Activated CD8-positive, alpha-beta memory T cell treated with anti-CD3 and anti-CD28 coated beads, Interleukin-2, amount 10 ng/mL, durations not matched to agents 7 days and 5 days (primary cell): Measurements from ENCODE around the gene SSC4D. TPM values are rescaled to one million over a fixed set of nuclear protein-coding genes. Genes with fewer than 3 reads are reported as not detected.

Source experiments
- ATAC-seq: fragments of 150-1000 bp; cut with Tn5 transposase; one replicate; pipeline ENCODE4 v1.10.0; 2021; ENCODE audit warnings: moderate library complexity
- CTCF ChIA-PET: fragments of 350-600 bp; sonication (Branson Sonifier 250); formaldehyde crosslinking; loops from one replicate; lab custom pipeline; 2021; ENCODE audit warnings: antibody characterized with exemption; lab: Charles Lee
- DNase-seq: peaks from one replicate; pipeline ENCODE4 v3.0.0-alpha.2; 2020
- H3K27ac Mint-ChIP-seq: one replicate; pipeline ENCODE4 v1.8.0; 2021; ENCODE audit warnings: mild to moderate bottlenecking, mixed read lengths
- H3K27me3 Mint-ChIP-seq: one replicate; pipeline ENCODE4 v1.8.0; 2021; ENCODE audit warnings: mixed read lengths
- H3K36me3 Mint-ChIP-seq: one replicate; pipeline ENCODE4 v1.8.0; 2021; ENCODE audit warnings: mild to moderate bottlenecking, mixed read lengths
- H3K4me1 Mint-ChIP-seq: one replicate; pipeline ENCODE4 v1.8.0; 2021; ENCODE audit warnings: mixed read lengths
- H3K4me3 Mint-ChIP-seq: one replicate; pipeline ENCODE4 v1.8.0; 2021; ENCODE audit warnings: mild to moderate bottlenecking, moderate library complexity, mixed read lengths
- H3K9me3 Mint-ChIP-seq: one replicate; pipeline ENCODE4 v1.8.0; 2022; ENCODE audit warnings: low read depth, mixed read lengths
- total RNA-seq, 2 experiments: library from RNA; stranded (reverse); gene quantifications; one replicate each; pipeline ENCODE4 v1.2.3, GENCODE V29; 2021

The SSC4D gene
- total RNA-seq, 2 experiments from 2014 or later: 0.23 to 0.64 TPM

DNA sequence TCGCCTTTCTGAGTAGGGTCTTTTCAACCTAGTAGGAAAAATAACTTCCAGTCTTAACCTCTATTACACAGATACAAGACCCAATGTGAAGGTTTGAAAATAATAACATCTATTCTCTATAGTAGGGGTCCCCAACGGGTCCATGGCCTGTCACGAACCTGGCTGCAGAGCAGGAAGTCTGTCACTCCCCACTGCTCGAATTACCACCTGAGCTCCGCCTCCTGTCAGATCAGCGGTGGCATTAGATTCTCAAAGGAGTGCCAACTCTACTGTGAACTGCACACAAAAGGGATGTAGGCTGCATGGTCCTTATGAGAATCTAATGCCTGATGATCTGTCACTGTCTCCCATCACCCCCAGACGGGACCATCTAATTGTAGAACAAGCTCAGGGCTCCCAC, 58.1 kb downstream of the SSC4D start:
- CTCF ChIA-PET: no interaction called here
- no peak for ATAC-seq
- H3K36me3 Mint-ChIP-seq: peaks cover 64% of the 10 kb centered on the region
- H3K27ac Mint-ChIP-seq: no peak overlapping the region
- no peak overlapping the region for H3K4me3 Mint-ChIP-seq
- H3K9me3 Mint-ChIP-seq: no peaks in the 10 kb centered on the region
- no peak for DNase-seq
- H3K27me3 Mint-ChIP-seq: no peaks in the 10 kb centered on the region
- H3K4me1 Mint-ChIP-seq: peaks cover 64% of the 10 kb centered on the region

DNA sequence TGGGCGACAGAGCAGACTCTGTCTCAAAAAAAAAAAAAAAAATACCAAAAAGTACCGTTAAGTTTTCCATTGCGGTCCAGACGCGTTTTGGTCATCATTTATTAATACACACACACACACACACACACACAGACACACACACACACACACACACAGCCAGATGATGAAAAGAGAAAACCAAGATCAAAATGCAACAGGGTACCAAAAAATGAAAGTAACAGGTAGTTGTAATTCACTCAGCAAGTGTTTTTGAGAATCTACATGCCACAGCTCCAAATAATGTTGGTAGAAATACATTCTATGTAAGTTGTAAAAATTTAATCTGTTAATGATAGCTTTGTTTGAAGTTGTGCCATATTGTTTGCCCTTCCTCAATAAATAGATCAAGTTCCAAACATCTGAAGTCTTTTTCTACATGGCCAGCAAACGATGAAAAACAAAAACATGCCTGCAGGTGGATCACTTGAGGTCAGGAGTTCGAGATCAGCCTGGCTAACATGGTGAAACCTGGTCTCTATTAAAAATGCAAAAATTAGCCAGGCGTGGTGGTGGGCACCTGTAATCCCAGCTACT, 60.1 kb downstream of the SSC4D start:
- DNase-seq (no peak), ATAC-seq (no peak)
- H3K4me1 Mint-ChIP-seq: peaks cover 54% of the 10 kb centered on the region
- no peak overlapping the region for H3K4me3 Mint-ChIP-seq
- no peak overlapping the region for H3K27ac Mint-ChIP-seq
- CTCF ChIA-PET: interaction anchor here (1.0 to 1.4 kb wide), 2 partner anchors 9 to 35 kb away, joined by 3 to 5 read pairs; no protein-coding TSS in a partner anchor
- H3K36me3 Mint-ChIP-seq: peaks cover 59% of the 10 kb centered on the region
- H3K9me3 Mint-ChIP-seq: no peaks in the 10 kb centered on the region
- H3K27me3 Mint-ChIP-seq: no peaks in the 10 kb centered on the region

DNA sequence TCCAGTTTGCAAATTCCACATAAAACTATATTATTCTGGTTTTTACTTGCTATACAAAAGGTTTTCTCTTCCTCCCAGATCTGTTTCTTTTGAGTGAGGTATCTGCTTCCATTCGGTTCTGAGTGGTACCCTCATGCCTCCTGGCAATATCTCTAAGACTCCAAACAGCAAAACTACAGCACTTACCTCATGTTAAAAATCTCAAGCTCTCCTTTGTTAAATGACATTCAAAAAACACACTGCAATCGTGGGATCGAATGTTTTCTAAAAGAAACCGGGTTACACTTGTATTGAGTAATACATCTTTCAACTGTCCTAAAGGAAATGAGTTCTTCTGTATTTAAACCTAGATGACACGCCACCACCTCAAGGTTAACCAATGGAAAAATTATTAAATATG, 61.8 kb downstream of the SSC4D start:
- Mint-ChIP-seq H3K4me3 (no peak overlapping the region), H3K27ac (peak overlapping the region; percentile 68), H3K27me3 (no peaks in the 10 kb centered on the region), H3K4me1 (peaks cover 61% of the 10 kb centered on the region), H3K9me3 (no peaks in the 10 kb centered on the region), H3K36me3 (peaks cover 65% of the 10 kb centered on the region)
- CTCF ChIA-PET: interaction anchor here (1.0 kb wide), 1 partner anchor 17 kb away, joined by 3 read pairs; no protein-coding TSS in a partner anchor
- ATAC-seq: no peak
- no peak for DNase-seq

- Mint-ChIP-seq H3K4me1 (peaks cover 64% of the 10 kb centered on the region), H3K27me3 (no peaks in the 10 kb centered on the region), H3K27ac (peak overlapping the region; percentile 73), H3K36me3 (peaks cover 70% of the 10 kb centered on the region), H3K9me3 (no peaks in the 10 kb centered on the region), H3K4me3 (no peak overlapping the region)
- CTCF ChIA-PET: no interaction called here
- no peak for DNase-seq
- no peak for ATAC-seq
These were observed 62.7 kb downstream of the SSC4D start for GRCh38 chr7:76346778-76347177.

DNA sequence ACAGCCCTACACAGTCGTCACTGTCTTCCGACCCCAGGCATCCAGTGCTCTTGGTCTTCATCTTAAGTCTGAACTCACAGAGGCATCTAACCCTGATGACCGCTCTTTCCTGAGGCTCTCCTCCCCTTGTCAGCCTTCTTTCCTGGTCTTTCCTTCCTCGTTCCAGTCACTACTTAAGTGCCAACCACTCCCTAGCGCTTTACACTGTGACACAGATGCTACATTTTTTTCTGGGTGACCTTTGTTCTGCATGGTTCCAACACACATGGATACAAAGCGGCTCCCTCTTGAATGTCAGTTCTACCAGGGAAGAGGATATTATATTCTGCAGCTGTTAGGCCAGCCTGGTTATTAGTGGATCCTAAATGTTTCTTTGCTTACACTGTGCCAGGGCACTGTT, 63.4 kb downstream of the SSC4D start:
- Mint-ChIP-seq H3K27ac (no peak overlapping the region), H3K9me3 (no peaks in the 10 kb centered on the region), H3K27me3 (no peaks in the 10 kb centered on the region), H3K4me1 (peaks cover 64% of the 10 kb centered on the region), H3K36me3 (peaks cover 69% of the 10 kb centered on the region), H3K4me3 (no peak overlapping the region)
- no peak for DNase-seq
- CTCF ChIA-PET: no interaction called here
- ATAC-seq: no peak

GRCh38 chr7:76343931-76344321, 65.6 kb downstream of the SSC4D start:
- Mint-ChIP-seq H3K27me3 (no peaks in the 10 kb centered on the region), H3K27ac (no peak overlapping the region), H3K4me1 (peaks cover 57% of the 10 kb centered on the region), H3K9me3 (no peaks in the 10 kb centered on the region), H3K36me3 (peaks cover 67% of the 10 kb centered on the region), H3K4me3 (no peak overlapping the region)
- DNase-seq (no peak), ATAC-seq (no peak)
- CTCF ChIA-PET: no interaction called here

DNA sequence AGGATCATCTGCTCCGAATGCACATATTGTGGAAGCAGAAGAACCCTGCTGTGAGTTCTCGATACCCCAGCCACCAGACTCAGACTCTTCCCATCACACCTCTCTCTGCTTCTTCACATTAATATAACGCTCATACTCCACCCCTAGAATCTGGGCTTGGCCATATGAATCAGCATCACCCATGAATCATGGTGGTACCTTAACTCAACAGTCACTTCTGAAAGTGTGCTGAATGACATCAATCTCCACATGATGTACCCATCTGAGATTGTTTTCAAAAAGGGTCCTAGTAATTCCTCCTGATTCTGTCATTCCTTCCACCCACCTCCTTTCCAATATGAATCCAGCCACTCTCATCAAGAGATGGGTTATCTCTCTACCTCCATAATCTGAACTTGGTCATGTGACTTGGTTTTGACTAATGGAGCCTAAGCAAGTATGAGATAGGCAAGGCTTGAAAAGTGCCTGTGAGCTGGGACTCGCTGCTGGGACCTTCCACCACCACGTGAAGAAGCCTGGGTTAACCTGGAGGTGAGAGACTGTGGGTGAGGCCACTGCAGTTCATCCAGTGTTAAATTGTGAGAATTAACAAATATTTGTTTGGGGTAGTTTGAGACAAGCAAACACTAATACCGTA, 66.1 kb downstream of the SSC4D start:
- H3K36me3 Mint-ChIP-seq: peaks cover 68% of the 10 kb centered on the region
- DNase-seq: no peak
- ATAC-seq: peak; percentile 48
- H3K9me3 Mint-ChIP-seq: no peaks in the 10 kb centered on the region
- peaks cover 59% of the 10 kb centered on the region for H3K4me1 Mint-ChIP-seq
- CTCF ChIA-PET: no interaction called here
- no peak overlapping the region for H3K4me3 Mint-ChIP-seq
- H3K27ac Mint-ChIP-seq: peak overlapping the region; percentile 68
- no peaks in the 10 kb centered on the region for H3K27me3 Mint-ChIP-seq

GRCh38 chr7:76342222-76342621, 67.3 kb downstream of the SSC4D start:
- CTCF ChIA-PET: no interaction called here
- Mint-ChIP-seq H3K27ac (peak overlapping the region; percentile 8), H3K4me3 (no peak overlapping the region), H3K36me3 (peaks cover 59% of the 10 kb centered on the region), H3K4me1 (peaks cover 51% of the 10 kb centered on the region), H3K27me3 (no peaks in the 10 kb centered on the region), H3K9me3 (no peaks in the 10 kb centered on the region)
- ATAC-seq: no peak
- DNase-seq: no peak

DNA sequence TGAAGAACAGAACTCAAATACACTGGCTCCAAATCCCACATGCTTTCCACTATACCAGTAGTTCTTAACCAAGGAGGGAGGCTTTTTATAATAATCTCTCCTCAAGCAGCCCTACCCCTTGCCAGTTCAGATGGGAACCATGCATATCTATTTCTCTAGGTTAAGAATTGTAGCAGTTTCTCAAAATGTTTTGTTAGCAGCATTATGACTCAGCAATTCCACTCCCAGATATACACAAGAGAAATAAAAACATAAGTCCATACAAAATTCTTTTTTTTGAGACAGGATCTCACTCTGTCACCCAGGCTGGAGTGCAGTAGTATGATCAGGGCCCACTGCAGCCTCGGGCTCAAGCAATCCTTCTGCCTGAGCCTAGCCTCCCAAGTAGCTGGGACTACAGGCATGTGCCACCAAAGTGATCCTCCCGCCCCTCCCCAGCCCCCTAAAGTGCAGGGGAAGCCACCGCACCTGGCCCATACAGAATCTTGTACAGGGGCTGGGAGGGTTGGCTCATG, 68.8 kb downstream of the SSC4D start:
- H3K27ac Mint-ChIP-seq: peak overlapping the region; percentile 59
- ATAC-seq: peak; percentile 32
- H3K36me3 Mint-ChIP-seq: peaks cover 52% of the 10 kb centered on the region
- peaks cover 44% of the 10 kb centered on the region for H3K4me1 Mint-ChIP-seq
- DNase-seq: no peak
- no peaks in the 10 kb centered on the region for H3K27me3 Mint-ChIP-seq
- CTCF ChIA-PET: no interaction called here
- H3K4me3 Mint-ChIP-seq: no peak overlapping the region
- no peaks in the 10 kb centered on the region for H3K9me3 Mint-ChIP-seq

Other genes with a start within 250 kb of the SSC4D start
- under 1 TPM in 1 of 2 experiments, not detected in 1; 0.09 TPM for gene SRRM3, start 207.8 kb downstream of the SSC4D start, total RNA-seq
- gene HSPB1, start 107.0 kb downstream of the SSC4D start, total RNA-seq: 10 to 100 TPM; 36.5 to 62.9 TPM
- gene YWHAG, start 50.7 kb downstream of the SSC4D start, total RNA-seq: 100 to 1,000 TPM in 1 of 2 experiments, 10 to 100 TPM in 1; 80.8 to 115 TPM
- gene ZP3, start 15.3 kb upstream of the SSC4D start, total RNA-seq: under 1 TPM; 0.64 to 0.94 TPM
- gene DTX2, start 52.0 kb upstream of the SSC4D start, total RNA-seq: 10 to 100 TPM; 31.2 to 43.8 TPM
- gene UPK3B, start 100.9 kb upstream of the SSC4D start, total RNA-seq: 1 to 10 TPM in 1 of 2 experiments, not detected in 1; 1.1 TPM
- gene SPDYE16, start 133.6 kb upstream of the SSC4D start, total RNA-seq: under 1 TPM in 1 of 2 experiments, not detected in 1; 0.52 TPM
- 10 to 100 TPM; 11.6 to 13.5 TPM for gene POMZP3, start 217.6 kb upstream of the SSC4D start, total RNA-seq